Measurements from ENCODE around the gene FGF8.

The FGF8 gene

DNA sequence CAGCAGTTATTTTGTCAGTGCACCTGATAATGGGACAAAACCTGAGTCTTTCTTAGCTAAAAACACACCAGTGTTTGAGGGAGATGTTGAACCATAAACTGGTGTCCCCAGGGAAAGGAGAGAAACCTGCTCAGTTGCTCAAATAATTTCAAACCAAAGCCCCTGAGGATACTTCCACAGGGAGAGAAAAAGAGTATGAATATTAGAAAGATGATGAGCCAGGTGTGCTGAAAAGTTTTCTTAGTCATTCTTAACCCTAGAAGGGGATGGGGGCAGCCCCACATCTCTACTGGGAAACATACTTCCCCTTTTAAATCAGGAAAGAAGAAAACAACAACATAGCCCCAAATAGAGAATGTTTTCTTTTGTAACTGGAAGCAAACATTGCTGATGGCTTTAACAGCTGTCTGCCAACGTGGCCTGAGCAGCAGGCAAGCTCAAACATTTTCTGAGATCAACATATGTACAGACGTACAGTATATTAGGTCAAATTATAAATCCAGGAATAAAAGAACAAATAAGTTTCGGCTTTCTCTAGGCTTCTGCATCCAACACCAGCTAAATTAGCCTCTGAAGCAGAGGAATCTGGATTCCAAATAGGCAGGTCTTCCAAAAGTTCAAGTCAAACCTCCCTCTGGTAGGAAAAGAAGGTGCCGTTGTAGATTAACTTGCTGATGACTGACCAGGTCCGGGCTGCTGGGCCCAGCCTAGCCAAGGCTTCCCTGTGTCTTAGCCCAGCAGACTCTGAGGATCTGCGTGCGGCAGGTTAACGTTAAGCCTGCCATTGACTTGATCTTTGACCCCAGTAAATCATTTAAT lies 50.4 kb downstream of the FGF8 start:
- Histone ChIP-seq H3K9ac (ENCODE audit: low read length) (peak overlapping the region; percentile 41; the same call in 1 of the 2 replicates), H3K4me3 (ENCODE audit: low read length) (peak overlapping the region; percentile 61), H2AFZ (ENCODE audit: low read depth, low read length) (no peak overlapping the region), H3K27ac (ENCODE audit: low read length) (peak overlapping the region; percentile 65), H3K9me3 (ENCODE audit: insufficient read depth, low read length) (no peaks in the 10 kb centered on the region), H4K20me1 (ENCODE audit: insufficient read depth, low read length) (no peaks in the 10 kb centered on the region), H3K27me3 (ENCODE audit: low read depth, low read length) (no peaks in the 10 kb centered on the region), H3K36me3 (replicated peaks; ENCODE audit: low read depth, low read length) (no peaks in the 10 kb centered on the region), H3K79me2 (ENCODE audit: low read length) (no peaks in the 10 kb centered on the region), H3K4me1 (ENCODE audit: low read length) (peaks cover 33% of the 10 kb centered on the region), H3K4me2 (ENCODE audit: low read length) (peak overlapping the region; percentile 93)
- TF ChIP-seq, protein P1, sequence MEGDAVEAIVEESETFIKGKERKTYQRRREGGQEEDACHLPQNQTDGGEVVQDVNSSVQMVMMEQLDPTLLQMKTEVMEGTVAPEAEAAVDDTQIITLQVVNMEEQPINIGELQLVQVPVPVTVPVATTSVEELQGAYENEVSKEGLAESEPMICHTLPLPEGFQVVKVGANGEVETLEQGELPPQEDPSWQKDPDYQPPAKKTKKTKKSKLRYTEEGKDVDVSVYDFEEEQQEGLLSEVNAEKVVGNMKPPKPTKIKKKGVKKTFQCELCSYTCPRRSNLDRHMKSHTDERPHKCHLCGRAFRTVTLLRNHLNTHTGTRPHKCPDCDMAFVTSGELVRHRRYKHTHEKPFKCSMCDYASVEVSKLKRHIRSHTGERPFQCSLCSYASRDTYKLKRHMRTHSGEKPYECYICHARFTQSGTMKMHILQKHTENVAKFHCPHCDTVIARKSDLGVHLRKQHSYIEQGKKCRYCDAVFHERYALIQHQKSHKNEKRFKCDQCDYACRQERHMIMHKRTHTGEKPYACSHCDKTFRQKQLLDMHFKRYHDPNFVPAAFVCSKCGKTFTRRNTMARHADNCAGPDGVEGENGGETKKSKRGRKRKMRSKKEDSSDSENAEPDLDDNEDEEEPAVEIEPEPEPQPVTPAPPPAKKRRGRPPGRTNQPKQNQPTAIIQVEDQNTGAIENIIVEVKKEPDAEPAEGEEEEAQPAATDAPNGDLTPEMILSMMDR (IDR thresholded peaks at IDR 0.05; ENCODE audit: low read depth, low read length), result no peak

DNA sequence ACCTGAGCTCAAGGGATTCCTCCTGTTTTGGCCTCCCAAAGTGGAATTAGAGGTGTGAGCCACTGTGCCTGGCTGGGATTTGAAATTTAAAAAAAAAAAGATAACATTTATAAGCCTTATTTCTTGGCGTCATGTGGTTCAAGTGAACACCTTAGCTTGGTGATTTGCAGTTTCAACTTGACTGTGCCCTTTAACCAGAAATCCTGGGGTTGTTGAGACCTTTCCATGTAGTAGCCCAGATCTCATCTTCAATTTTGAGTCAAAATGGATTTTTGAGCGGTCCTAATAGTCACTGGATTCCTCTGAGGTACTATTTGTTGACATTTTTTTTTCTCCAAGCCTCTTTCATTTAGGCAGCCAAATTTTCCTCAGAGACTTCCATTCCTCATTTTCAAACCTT lies 51.5 kb downstream of the FGF8 start:
- Histone ChIP-seq H3K36me3 (replicated peaks; ENCODE audit: low read depth, low read length) (no peaks in the 10 kb centered on the region), H4K20me1 (ENCODE audit: insufficient read depth, low read length) (no peaks in the 10 kb centered on the region), H3K27ac (ENCODE audit: low read length) (peak overlapping the region; percentile 65), H3K79me2 (ENCODE audit: low read length) (no peaks in the 10 kb centered on the region), H3K27me3 (ENCODE audit: low read depth, low read length) (no peaks in the 10 kb centered on the region), H3K4me3 (ENCODE audit: low read length) (peak overlapping the region; percentile 61), H3K9ac (ENCODE audit: low read length) (peak overlapping the region; percentile 41; the same call in 1 of the 2 replicates), H3K4me2 (ENCODE audit: low read length) (peak overlapping the region; percentile 93), H2AFZ (ENCODE audit: low read depth, low read length) (no peak overlapping the region), H3K9me3 (ENCODE audit: insufficient read depth, low read length) (no peaks in the 10 kb centered on the region), H3K4me1 (ENCODE audit: low read length) (peaks cover 33% of the 10 kb centered on the region)
- no peak for TF ChIP-seq EZH2phosphoT487 (IDR thresholded peaks at IDR 0.05; ENCODE audit: low read depth)
- TF ChIP-seq, protein P1 (IDR thresholded peaks at IDR 0.05; ENCODE audit: low read depth, low read length), result no peak

DNA sequence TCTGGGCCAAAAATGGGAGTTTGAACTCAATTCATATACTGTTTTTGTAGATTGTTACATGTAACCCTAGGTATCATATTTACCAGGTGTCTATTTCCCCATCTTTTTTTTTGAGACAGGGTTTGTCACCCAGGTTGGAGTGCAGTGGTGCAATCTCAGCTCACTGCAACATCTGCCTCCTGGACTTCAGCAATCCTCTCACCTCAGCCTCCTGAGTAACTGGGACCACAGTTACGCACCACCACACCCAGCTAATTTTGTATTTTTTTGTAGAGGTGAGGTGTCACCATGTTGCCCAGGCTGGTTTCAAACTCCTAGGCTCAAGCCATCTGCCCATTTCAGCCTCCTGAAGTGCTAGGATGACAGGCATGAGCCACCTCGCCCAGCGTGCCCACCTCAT lies 52.7 kb downstream of the FGF8 start:
- H3K4me2 ChIP-seq (ENCODE audit: low read length), result no peak overlapping the region
- no peak overlapping the region for H3K9ac ChIP-seq (ENCODE audit: low read length)
- no peaks in the 10 kb centered on the region for H3K27me3 ChIP-seq (ENCODE audit: low read depth, low read length)
- no peaks in the 10 kb centered on the region for H3K79me2 ChIP-seq (ENCODE audit: low read length)
- no peaks in the 10 kb centered on the region for H4K20me1 ChIP-seq (ENCODE audit: insufficient read depth, low read length)
- no peaks in the 10 kb centered on the region for H3K9me3 ChIP-seq (ENCODE audit: insufficient read depth, low read length)
- no peaks in the 10 kb centered on the region for H3K36me3 ChIP-seq (replicated peaks; ENCODE audit: low read depth, low read length)
- peaks cover 33% of the 10 kb centered on the region for H3K4me1 ChIP-seq (ENCODE audit: low read length)
- no peak overlapping the region for H3K27ac ChIP-seq (ENCODE audit: low read length)
- H3K4me3 ChIP-seq (ENCODE audit: low read length), result no peak overlapping the region
- H2AFZ ChIP-seq (ENCODE audit: low read depth, low read length), result no peak overlapping the region
- TF ChIP-seq, protein P1 (IDR thresholded peaks at IDR 0.05; ENCODE audit: low read depth, low read length), result no peak
- no peak for TF ChIP-seq EZH2phosphoT487 (IDR thresholded peaks at IDR 0.05; ENCODE audit: low read depth)

DNA sequence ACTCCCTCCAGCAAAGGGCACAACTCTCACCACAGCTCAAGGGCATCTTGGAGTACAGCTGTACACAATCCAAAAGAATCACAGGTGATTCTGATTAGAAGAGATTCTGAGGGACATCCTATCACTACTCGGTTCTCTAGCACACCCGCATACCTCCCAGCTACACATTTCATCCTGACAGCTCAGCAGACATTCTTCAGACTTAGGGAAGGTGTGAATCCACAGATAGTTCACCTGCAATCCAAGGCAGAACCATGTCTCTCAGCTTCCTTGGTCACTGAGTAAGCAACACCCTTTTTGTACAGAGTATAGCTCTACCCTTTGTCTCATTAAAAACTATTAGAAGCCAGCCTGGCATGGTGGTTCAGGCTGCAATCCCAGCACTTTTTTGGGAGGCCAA lies 54.1 kb downstream of the FGF8 start:
- Histone ChIP-seq H3K9me3 (ENCODE audit: insufficient read depth, low read length) (no peaks in the 10 kb centered on the region), H3K36me3 (replicated peaks; ENCODE audit: low read depth, low read length) (no peaks in the 10 kb centered on the region), H3K27me3 (ENCODE audit: low read depth, low read length) (no peaks in the 10 kb centered on the region), H3K27ac (ENCODE audit: low read length) (no peak overlapping the region), H3K79me2 (ENCODE audit: low read length) (no peaks in the 10 kb centered on the region), H4K20me1 (ENCODE audit: insufficient read depth, low read length) (no peaks in the 10 kb centered on the region), H2AFZ (ENCODE audit: low read depth, low read length) (no peak overlapping the region), H3K4me1 (ENCODE audit: low read length) (peaks cover 38% of the 10 kb centered on the region), H3K4me3 (ENCODE audit: low read length) (no peak overlapping the region), H3K4me2 (ENCODE audit: low read length) (no peak overlapping the region), H3K9ac (ENCODE audit: low read length) (no peak overlapping the region)
- TF ChIP-seq, protein P1 (IDR thresholded peaks at IDR 0.05; ENCODE audit: low read depth, low read length), result no peak
- TF ChIP-seq EZH2phosphoT487 (IDR thresholded peaks at IDR 0.05; ENCODE audit: low read depth), result no peak
